ENCODE data around the gene TNIP3. TPM values are rescaled to one million over a fixed set of nuclear protein-coding genes. Genes with fewer than 3 reads are reported as not detected.

The TNIP3 gene
- total and polyA plus RNA-seq, 9 of the 15 experiments (the other 6 are each of a cell fraction or from before 2014, with no cell fraction given), result 0.14 TPM; not detected in 8

DNA sequence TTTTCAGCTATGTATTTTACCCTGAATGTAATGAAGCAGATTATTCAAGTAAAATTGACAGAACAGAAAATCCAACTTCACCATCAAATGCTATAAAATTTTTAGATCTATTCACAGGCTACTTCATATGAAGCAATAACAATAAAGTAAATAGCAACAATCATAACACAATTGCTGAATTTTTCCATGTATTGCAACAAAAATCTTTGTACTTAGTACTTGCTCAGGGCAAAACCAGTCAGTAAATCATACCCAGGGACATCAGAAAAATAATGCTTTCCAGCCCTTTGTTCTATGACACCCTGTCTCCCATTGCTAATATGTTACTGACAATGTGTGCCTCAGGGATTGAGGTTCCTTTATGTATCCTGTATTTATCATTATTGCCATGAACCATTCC, 15.5 kb downstream of the TNIP3 start:
- FAIRE-seq, result no peak
- POLR2A ChIA-PET, result no interaction called here
- in situ Hi-C loops (cut with MboI), result no loop called here

More for the DNA sequence above, 15.5 kb downstream of the TNIP3 start:
- no peaks in the 10 kb centered on the region for H3K36me3 ChIP-seq (ENCODE audit: control insufficient read depth, insufficient read depth, low read length)
- no peaks in the 10 kb centered on the region for H3K79me2 ChIP-seq (ENCODE audit: control insufficient read depth, insufficient read depth, low read length)
- no peak overlapping the region for H3K4me3 ChIP-seq
- TF ChIP-seq POLR3G (IDR thresholded peaks at IDR 0.05; ENCODE audit: extremely low read depth, insufficient read length, insufficient replicate concordance) (no peak), ZFPM2 (CRISPR knock-in tag; IDR thresholded peaks at IDR 0.05) (no peak), NR4A1 (CRISPR knock-in tag; IDR thresholded peaks at IDR 0.05) (no peak), NR4A1 (tag; IDR thresholded peaks at IDR 0.05) (no peak), CCAR2 (IDR thresholded peaks at IDR 0.05; ENCODE audit: low read depth, low read length) (no peak), NFYB (IDR thresholded peaks at IDR 0.05; ENCODE audit: extremely low read depth, insufficient read length) (no peak), MCM7 (IDR thresholded peaks at IDR 0.05) (no peak), DMBX1 (CRISPR knock-in tag; IDR thresholded peaks at IDR 0.05; ENCODE audit: borderline replicate concordance) (no peak), ZNF707 (CRISPR knock-in tag; conservative IDR thresholded peaks at IDR 0.05) (no peak), ZNF436 (CRISPR knock-in tag; IDR thresholded peaks at IDR 0.05) (no peak), STAG1 (CRISPR knock-in tag; IDR thresholded peaks at IDR 0.05; ENCODE audit: borderline replicate concordance) (no peak), GTF2E2 (tag; IDR thresholded peaks at IDR 0.05) (no peak), ILK (tag; IDR thresholded peaks at IDR 0.05; ENCODE audit: borderline replicate concordance, low read depth) (no peak), ARHGAP35 (IDR thresholded peaks at IDR 0.05; ENCODE audit: partially characterized antibody) (no peak)
- TF ChIP-seq, protein P1, sequence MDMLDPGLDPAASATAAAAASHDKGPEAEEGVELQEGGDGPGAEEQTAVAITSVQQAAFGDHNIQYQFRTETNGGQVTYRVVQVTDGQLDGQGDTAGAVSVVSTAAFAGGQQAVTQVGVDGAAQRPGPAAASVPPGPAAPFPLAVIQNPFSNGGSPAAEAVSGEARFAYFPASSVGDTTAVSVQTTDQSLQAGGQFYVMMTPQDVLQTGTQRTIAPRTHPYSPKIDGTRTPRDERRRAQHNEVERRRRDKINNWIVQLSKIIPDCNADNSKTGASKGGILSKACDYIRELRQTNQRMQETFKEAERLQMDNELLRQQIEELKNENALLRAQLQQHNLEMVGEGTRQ (CRISPR knock-in tag; IDR thresholded peaks at IDR 0.05), result no peak
- TF ChIP-seq, protein P2, sequence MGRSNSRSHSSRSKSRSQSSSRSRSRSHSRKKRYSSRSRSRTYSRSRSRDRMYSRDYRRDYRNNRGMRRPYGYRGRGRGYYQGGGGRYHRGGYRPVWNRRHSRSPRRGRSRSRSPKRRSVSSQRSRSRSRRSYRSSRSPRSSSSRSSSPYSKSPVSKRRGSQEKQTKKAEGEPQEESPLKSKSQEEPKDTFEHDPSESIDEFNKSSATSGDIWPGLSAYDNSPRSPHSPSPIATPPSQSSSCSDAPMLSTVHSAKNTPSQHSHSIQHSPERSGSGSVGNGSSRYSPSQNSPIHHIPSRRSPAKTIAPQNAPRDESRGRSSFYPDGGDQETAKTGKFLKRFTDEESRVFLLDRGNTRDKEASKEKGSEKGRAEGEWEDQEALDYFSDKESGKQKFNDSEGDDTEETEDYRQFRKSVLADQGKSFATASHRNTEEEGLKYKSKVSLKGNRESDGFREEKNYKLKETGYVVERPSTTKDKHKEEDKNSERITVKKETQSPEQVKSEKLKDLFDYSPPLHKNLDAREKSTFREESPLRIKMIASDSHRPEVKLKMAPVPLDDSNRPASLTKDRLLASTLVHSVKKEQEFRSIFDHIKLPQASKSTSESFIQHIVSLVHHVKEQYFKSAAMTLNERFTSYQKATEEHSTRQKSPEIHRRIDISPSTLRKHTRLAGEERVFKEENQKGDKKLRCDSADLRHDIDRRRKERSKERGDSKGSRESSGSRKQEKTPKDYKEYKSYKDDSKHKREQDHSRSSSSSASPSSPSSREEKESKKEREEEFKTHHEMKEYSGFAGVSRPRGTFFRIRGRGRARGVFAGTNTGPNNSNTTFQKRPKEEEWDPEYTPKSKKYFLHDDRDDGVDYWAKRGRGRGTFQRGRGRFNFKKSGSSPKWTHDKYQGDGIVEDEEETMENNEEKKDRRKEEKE (IDR thresholded peaks at IDR 0.05; ENCODE audit: borderline replicate concordance in 1 of 2, control insufficient read depth in 1 of 2, low read depth in 2 of 2, low read length in 1 of 2), result no peak
- TF ChIP-seq, protein P3, sequence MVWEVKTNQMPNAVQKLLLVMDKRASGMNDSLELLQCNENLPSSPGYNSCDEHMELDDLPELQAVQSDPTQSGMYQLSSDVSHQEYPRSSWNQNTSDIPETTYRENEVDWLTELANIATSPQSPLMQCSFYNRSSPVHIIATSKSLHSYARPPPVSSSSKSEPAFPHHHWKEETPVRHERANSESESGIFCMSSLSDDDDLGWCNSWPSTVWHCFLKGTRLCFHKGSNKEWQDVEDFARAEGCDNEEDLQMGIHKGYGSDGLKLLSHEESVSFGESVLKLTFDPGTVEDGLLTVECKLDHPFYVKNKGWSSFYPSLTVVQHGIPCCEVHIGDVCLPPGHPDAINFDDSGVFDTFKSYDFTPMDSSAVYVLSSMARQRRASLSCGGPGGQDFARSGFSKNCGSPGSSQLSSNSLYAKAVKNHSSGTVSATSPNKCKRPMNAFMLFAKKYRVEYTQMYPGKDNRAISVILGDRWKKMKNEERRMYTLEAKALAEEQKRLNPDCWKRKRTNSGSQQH (CRISPR knock-in tag; IDR thresholded peaks at IDR 0.05), result no peak
- TF ChIP-seq, protein P4, sequence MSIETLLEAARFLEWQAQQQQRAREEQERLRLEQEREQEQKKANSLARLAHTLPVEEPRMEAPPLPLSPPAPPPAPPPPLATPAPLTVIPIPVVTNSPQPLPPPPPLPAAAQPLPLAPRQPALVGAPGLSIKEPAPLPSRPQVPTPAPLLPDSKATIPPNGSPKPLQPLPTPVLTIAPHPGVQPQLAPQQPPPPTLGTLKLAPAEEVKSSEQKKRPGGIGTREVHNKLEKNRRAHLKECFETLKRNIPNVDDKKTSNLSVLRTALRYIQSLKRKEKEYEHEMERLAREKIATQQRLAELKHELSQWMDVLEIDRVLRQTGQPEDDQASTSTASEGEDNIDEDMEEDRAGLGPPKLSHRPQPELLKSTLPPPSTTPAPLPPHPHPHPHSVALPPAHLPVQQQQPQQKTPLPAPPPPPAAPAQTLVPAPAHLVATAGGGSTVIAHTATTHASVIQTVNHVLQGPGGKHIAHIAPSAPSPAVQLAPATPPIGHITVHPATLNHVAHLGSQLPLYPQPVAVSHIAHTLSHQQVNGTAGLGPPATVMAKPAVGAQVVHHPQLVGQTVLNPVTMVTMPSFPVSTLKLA (conservative IDR thresholded peaks at IDR 0.05), result no peak
- ATAC-seq (no peak), DNase-seq (ENCODE audit: extremely low read depth in 1 of 4, low spot score in 3 of 4) (no peak)
- H2AFZ ChIP-seq (ENCODE audit: low read depth, low read length), result no peak overlapping the region
- intact Hi-C loops (cut with micrococcal nuclease), result no loop called here
- no peak overlapping the region for H3K9ac ChIP-seq (ENCODE audit: insufficient read depth in 1 of 2, low read depth in 2 of 2, low read length in 2 of 2)
- no peaks in the 10 kb centered on the region for H4K20me1 ChIP-seq (replicated peaks; ENCODE audit: control insufficient read depth, insufficient read depth, low read length)
- no peaks in the 10 kb centered on the region for H3K9me3 ChIP-seq (replicated peaks; ENCODE audit: control insufficient read depth, insufficient read depth, low read depth, low read length)
- no TSS peak for BruUV-seq (replicated peaks)
- CTCF ChIA-PET (ENCODE audit: low intra/inter-chr PET ratio), result no interaction called here
- no peak overlapping the region for H3K27ac ChIP-seq (ENCODE audit: extremely low read depth, low read depth, low read length)
- H3K4me1 ChIP-seq (replicated peaks in 1 of 2; ENCODE audit: control insufficient read depth in 2 of 2, insufficient read depth in 2 of 2, low read length in 2 of 2), result no peaks in the 10 kb centered on the region
- no peak overlapping the region for H3K4me2 ChIP-seq (ENCODE audit: insufficient read depth, low read length)
- H3K9me1 ChIP-seq (ENCODE audit: control insufficient read depth, insufficient read depth, low read length), result no peaks in the 10 kb centered on the region
- no peaks in the 10 kb centered on the region for H3K27me3 ChIP-seq (ENCODE audit: control insufficient read depth in 2 of 2, insufficient read depth in 2 of 2, low read length in 2 of 2)

Data from K562 (cell line).